HCT116 (cell line): ENCODE measurements around the gene GJD3. TPM values are rescaled to one million over a fixed set of nuclear protein-coding genes. Genes with fewer than 3 reads are reported as not detected.

ENCODE experiments used
- ATAC-seq: fragments of 200-7000 bp; cut with Tn5 transposase; 2 replicates; pipeline ENCODE4 v1.9.1; 2020; ENCODE audit warnings: mild to moderate bottlenecking, moderate library complexity
- BruUV-seq: library from RNA; stranded (reverse); fragments of 400-500 nt; replicated peaks from 2 replicates; lab custom pipeline; 2021; lab: Mats Ljungman, UMichigan
- CTCF ChIA-PET: fragments of 300-600 bp; sonication (Branson Sonifier 250); formaldehyde crosslinking; loops from one replicate; lab custom pipeline; 2021; ENCODE audit warnings: antibody characterized with exemption; lab: Charles Lee
- POLR2A ChIA-PET: fragments of 300-600, 350-600 bp; sonication (Branson Sonifier 250); formaldehyde crosslinking; loops from one replicate; lab custom pipeline; 2021; ENCODE audit warnings: antibody characterized with exemption; lab: Charles Lee
- RAD21 ChIA-PET, 2 experiments: fragments of 300-600 bp; sonication (Branson Sonifier 250); formaldehyde crosslinking; loops; one replicate each; lab custom pipeline; 2023; ENCODE audit warnings: low total read pairs in 2 of 2; ENCODE audit not compliant: uncharacterized antibody in 2 of 2, unreplicated experiment in 2 of 2, low non-redundant PET in 1 of 2; lab: Charles Lee
- DNase-seq: peaks from one replicate; pipeline ENCODE4 v3.0.0-alpha.2; 2010; ENCODE audit warnings: low read depth, low spot score
- H2AFZ ChIP-seq: fragments of 200-600 bp; shearing (Covaris generic), sonication (generic); 2 replicates; pipeline ENCODE4 v1.6.1; 2017; ENCODE audit warnings: low read depth, mixed run types, mixed read lengths, antibody characterized with exemption, low read length; ENCODE audit not compliant: poor library complexity, severe bottlenecking
- H3K27ac ChIP-seq: 2 replicates; pipeline ENCODE4 v1.5.1; 2012; ENCODE audit warnings: low read depth, low read length
- H3K27me3 ChIP-seq: fragments of 200-600 bp; sonication (generic); 2 replicates; pipeline ENCODE4 v1.6.1; 2016; ENCODE audit warnings: mixed run types, low read length, mixed read lengths; ENCODE audit not compliant: insufficient read depth
- H3K36me3 ChIP-seq, 2 experiments: fragments of 200-500 bp in 1 of 2; fragments of 200-600 bp in 1 of 2; sonication (Bioruptor generic) in 1 of 2; sonication (generic) in 1 of 2; 2 replicates each; pipeline versions ENCODE4 v1.5.1 to v1.6.1; 2014 to 2016; ENCODE audit warnings: low read length in 2 of 2, inconsistent platforms in 1 of 2, mixed read lengths in 1 of 2, mixed run types in 1 of 2; ENCODE audit not compliant: insufficient read depth in 2 of 2, control insufficient read depth in 1 of 2
- H3K4me1 ChIP-seq, 2 experiments: fragments of 200-600 bp in 1 of 2; sonication (generic) in 1 of 2; 2 replicates each; pipeline versions ENCODE4 v1.5.1 to v1.6.1; 2012 to 2017; ENCODE audit warnings: low read length in 2 of 2, inconsistent platforms in 1 of 2, mild to moderate bottlenecking in 1 of 2, mixed read lengths in 1 of 2, mixed run types in 1 of 2, moderate library complexity in 1 of 2; ENCODE audit not compliant: insufficient read depth in 2 of 2, control insufficient read depth in 1 of 2
- H3K4me2 ChIP-seq: fragments of 200-600 bp; sonication (generic); 2 replicates; pipeline ENCODE4 v1.6.1; 2017; ENCODE audit warnings: mixed run types, low read length, mixed read lengths
- H3K4me3 ChIP-seq, 2 experiments: fragments of 200-600 bp in 1 of 2; sonication (generic) in 1 of 2; replicated peaks in 1 of 2; 2 replicates each; pipeline ENCODE4 v1.5.1; 2011 to 2016; ENCODE audit warnings: low read length in 2 of 2, control low read depth in 1 of 2, low read depth in 1 of 2, mild to moderate bottlenecking in 1 of 2, mixed read lengths in 1 of 2, mixed run types in 1 of 2
- H3K79me2 ChIP-seq: fragments of 200-600 bp; sonication (generic); 2 replicates; pipeline ENCODE4 v1.6.1; 2017; ENCODE audit warnings: mild to moderate bottlenecking, mixed run types, low read length, moderate library complexity, mixed read lengths; ENCODE audit not compliant: insufficient read depth
- H3K9ac ChIP-seq: fragments of 200-600 bp; sonication (generic); 2 replicates; pipeline ENCODE4 v1.6.1; 2016; ENCODE audit warnings: low read length, mixed read lengths
- H3K9me2 ChIP-seq: fragments of 200-600 bp; sonication (generic), shearing (Covaris generic); 2 replicates; pipeline ENCODE4 v1.6.1; 2017; ENCODE audit warnings: mixed run types, mild to moderate bottlenecking, moderate library complexity; ENCODE audit not compliant: insufficient read depth
- H3K9me3 ChIP-seq, 2 experiments: fragments of 200-500 bp in 1 of 2; fragments of 200-600 bp in 1 of 2; sonication (Bioruptor generic) in 1 of 2; sonication (generic) in 1 of 2; 2 replicates each; pipeline ENCODE4 v1.6.1; 2014 to 2017; ENCODE audit warnings: low read length in 2 of 2, mixed read lengths in 2 of 2, inconsistent platforms in 1 of 2, low read depth in 1 of 2, mild to moderate bottlenecking in 1 of 2, mixed run types in 1 of 2, moderate library complexity in 1 of 2; ENCODE audit not compliant: control insufficient read depth in 1 of 2, insufficient read depth in 1 of 2
- H4K20me1 ChIP-seq: fragments of 200-600 bp; sonication (generic), shearing (Covaris generic); 2 replicates; pipeline ENCODE4 v1.6.1; 2017; ENCODE audit warnings: mixed run types, mild to moderate bottlenecking, moderate library complexity; ENCODE audit not compliant: insufficient read depth
- CBX3 ChIP-seq: IDR thresholded peaks from 2 replicates; pipeline ENCODE4 v1.6.1; 2012; ENCODE audit warnings: low read depth
- ELF1 ChIP-seq: IDR thresholded peaks from 2 replicates; pipeline ENCODE4 v1.6.1; 2012; ENCODE audit warnings: low read depth, borderline replicate concordance
- EZH2 ChIP-seq: fragments of 200-600 bp; sonication (generic); IDR thresholded peaks from 2 replicates; pipeline ENCODE4 v1.6.1; 2017; ENCODE audit warnings: antibody characterized with exemption, mixed run types
- FOSL1 ChIP-seq: IDR thresholded peaks from 2 replicates; pipeline ENCODE4 v1.6.1; 2012; ENCODE audit warnings: low read depth
- POLR2A ChIP-seq: IDR thresholded peaks from 2 replicates; pipeline ENCODE4 v1.7.0; 2011; ENCODE audit warnings: borderline replicate concordance; ENCODE audit not compliant: insufficient read depth, insufficient read length; ENCODE audit errors: extremely low read depth
- RAD21 ChIP-seq: IDR thresholded peaks from 2 replicates; pipeline ENCODE4 v1.6.1; 2012; ENCODE audit warnings: low read depth, mild to moderate bottlenecking
- SIN3A ChIP-seq: IDR thresholded peaks from 2 replicates; pipeline ENCODE4 v1.6.1; 2012; ENCODE audit warnings: low read depth
- SRF ChIP-seq: IDR thresholded peaks from 2 replicates; pipeline ENCODE4 v1.6.1; 2012; ENCODE audit warnings: low read depth
- TCF7L2 ChIP-seq: IDR thresholded peaks from 2 replicates; pipeline ENCODE4 v1.7.0; 2011; ENCODE audit warnings: borderline replicate concordance, inconsistent platforms; ENCODE audit not compliant: insufficient read depth, insufficient read length; ENCODE audit errors: extremely low read depth
- ZNF274 ChIP-seq: fragments of 200-500 bp; sonication (Bioruptor generic); IDR thresholded peaks from 2 replicates; pipeline ENCODE4 v1.6.1; 2014; ENCODE audit warnings: mild to moderate bottlenecking, low read depth, low read length, inconsistent platforms
- intact Hi-C: fragments of 100-400 bp; cut with micrococcal nuclease; formaldehyde crosslinking; loops from 2 replicates; pipeline ENCODE4 v1.10.0; 2022
- total RNA-seq: library from RNA; stranded (reverse); gene quantifications from one replicate; pipeline ENCODE4 v1.2.1, GENCODE V29; 2021; ENCODE audit not compliant: unreplicated experiment
- TF ChIP-seq, protein P1 (sequence below): IDR thresholded peaks from 2 replicates; pipeline ENCODE4 v1.6.1; 2011; ENCODE audit warnings: mild to moderate bottlenecking, low read length, moderate library complexity; ENCODE audit not compliant: insufficient replicate concordance; ENCODE audit errors: extremely low read depth
- TF ChIP-seq, protein P2 (sequence below), 3 experiments: fragments of 200-600 bp in 1 of 3; sonication (generic) in 1 of 3; IDR thresholded peaks in 2 of 3; conservative IDR thresholded peaks in 1 of 3; 2 replicates each; pipeline ENCODE4 v1.5.1; 2012 to 2017; ENCODE audit warnings: low read depth in 2 of 3, low read length in 2 of 3, antibody characterized with exemption in 1 of 3, borderline replicate concordance in 1 of 3, control low read depth in 1 of 3, mild to moderate bottlenecking in 1 of 3, mixed read lengths in 1 of 3, mixed run types in 1 of 3, moderate library complexity in 1 of 3; ENCODE audit not compliant: insufficient read depth in 1 of 3
- TF ChIP-seq, protein P3 (sequence below): IDR thresholded peaks from 2 replicates; pipeline ENCODE4 v1.6.1; 2012

GJD3 gene
- total RNA-seq, 1 experiment from 2014 or later, result not detected

DNA sequence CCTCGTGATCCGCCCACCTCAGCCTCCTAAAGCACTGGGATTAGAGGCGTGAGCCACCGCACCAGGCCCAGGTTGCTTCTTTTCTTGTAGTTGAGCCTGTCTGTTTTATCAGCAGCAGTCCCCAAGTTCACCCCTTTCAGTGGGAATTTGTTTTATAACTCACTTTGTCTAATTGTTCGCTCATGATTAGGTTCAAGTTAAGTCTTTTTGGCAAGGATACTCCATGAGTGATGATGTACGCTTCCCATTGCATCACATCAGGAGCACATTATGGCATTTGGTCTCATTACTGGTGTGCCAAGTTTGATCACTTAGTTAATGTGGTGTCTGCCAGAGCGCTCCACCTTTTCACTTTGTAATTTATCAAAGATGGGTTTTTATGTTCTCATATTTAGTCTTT lies 14.4 kb upstream of the GJD3 start:
- TF ChIP-seq, protein P1, sequence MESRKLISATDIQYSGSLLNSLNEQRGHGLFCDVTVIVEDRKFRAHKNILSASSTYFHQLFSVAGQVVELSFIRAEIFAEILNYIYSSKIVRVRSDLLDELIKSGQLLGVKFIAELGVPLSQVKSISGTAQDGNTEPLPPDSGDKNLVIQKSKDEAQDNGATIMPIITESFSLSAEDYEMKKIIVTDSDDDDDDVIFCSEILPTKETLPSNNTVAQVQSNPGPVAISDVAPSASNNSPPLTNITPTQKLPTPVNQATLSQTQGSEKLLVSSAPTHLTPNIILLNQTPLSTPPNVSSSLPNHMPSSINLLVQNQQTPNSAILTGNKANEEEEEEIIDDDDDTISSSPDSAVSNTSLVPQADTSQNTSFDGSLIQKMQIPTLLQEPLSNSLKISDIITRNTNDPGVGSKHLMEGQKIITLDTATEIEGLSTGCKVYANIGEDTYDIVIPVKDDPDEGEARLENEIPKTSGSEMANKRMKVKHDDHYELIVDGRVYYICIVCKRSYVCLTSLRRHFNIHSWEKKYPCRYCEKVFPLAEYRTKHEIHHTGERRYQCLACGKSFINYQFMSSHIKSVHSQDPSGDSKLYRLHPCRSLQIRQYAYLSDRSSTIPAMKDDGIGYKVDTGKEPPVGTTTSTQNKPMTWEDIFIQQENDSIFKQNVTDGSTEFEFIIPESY, result no peak
- TF ChIP-seq SIN3A, result no peak
- no peak for TF ChIP-seq ZNF274
- no peak for TF ChIP-seq ELF1
- no peak for TF ChIP-seq EZH2
- no peak for TF ChIP-seq CBX3
- TF ChIP-seq TCF7L2, result no peak
- no peak for TF ChIP-seq SRF
- TF ChIP-seq, protein P2, sequence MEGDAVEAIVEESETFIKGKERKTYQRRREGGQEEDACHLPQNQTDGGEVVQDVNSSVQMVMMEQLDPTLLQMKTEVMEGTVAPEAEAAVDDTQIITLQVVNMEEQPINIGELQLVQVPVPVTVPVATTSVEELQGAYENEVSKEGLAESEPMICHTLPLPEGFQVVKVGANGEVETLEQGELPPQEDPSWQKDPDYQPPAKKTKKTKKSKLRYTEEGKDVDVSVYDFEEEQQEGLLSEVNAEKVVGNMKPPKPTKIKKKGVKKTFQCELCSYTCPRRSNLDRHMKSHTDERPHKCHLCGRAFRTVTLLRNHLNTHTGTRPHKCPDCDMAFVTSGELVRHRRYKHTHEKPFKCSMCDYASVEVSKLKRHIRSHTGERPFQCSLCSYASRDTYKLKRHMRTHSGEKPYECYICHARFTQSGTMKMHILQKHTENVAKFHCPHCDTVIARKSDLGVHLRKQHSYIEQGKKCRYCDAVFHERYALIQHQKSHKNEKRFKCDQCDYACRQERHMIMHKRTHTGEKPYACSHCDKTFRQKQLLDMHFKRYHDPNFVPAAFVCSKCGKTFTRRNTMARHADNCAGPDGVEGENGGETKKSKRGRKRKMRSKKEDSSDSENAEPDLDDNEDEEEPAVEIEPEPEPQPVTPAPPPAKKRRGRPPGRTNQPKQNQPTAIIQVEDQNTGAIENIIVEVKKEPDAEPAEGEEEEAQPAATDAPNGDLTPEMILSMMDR (IDR thresholded peaks at IDR 0.05 in 2 of 3, conservative IDR thresholded peaks at IDR 0.05 in 1 of 3; ENCODE audit: borderline replicate concordance in 1 of 3, insufficient read depth in 1 of 3, low read depth in 2 of 3, low read length in 2 of 3), result no peak
- TF ChIP-seq, protein P3, sequence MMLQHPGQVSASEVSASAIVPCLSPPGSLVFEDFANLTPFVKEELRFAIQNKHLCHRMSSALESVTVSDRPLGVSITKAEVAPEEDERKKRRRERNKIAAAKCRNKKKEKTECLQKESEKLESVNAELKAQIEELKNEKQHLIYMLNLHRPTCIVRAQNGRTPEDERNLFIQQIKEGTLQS, result no peak
- no peak for TF ChIP-seq FOSL1
- TF ChIP-seq POLR2A, result no peak
- TF ChIP-seq RAD21, result no peak
- Histone ChIP-seq H3K9me3 (no peaks in the 10 kb centered on the region), H2AFZ (no peak overlapping the region), H3K27ac (no peak overlapping the region), H3K4me1 (no peaks in the 10 kb centered on the region; a peak in 1 of 4 replicates), H3K4me2 (no peak overlapping the region), H3K36me3 (no peaks in the 10 kb centered on the region), H3K27me3 (no peaks in the 10 kb centered on the region), H3K79me2 (no peaks in the 10 kb centered on the region), H4K20me1 (no peaks in the 10 kb centered on the region), H3K4me3 (no peak overlapping the region), H3K9me2 (no peaks in the 10 kb centered on the region), H3K9ac (no peak overlapping the region)
- POLR2A ChIA-PET, result interaction anchor here (0.7 kb wide), 1 partner anchor 14 kb away, joined by 3 read pairs; no protein-coding TSS in a partner anchor
- no TSS peak for BruUV-seq
- intact Hi-C loops, result no loop called here
- no peak for DNase-seq
- no peak for ATAC-seq
- RAD21 ChIA-PET, result no interaction called here
- CTCF ChIA-PET, result no interaction called here
